ENCODE measurements around the gene GPNMB. TPM values are rescaled to one million over a fixed set of nuclear protein-coding genes. Genes with fewer than 3 reads are reported as not detected.
A peak's percentile ranks its signal among the peaks of the same experiment; 100 is the strongest.

The GPNMB gene
- total RNA-seq, 1 donor from 2014 or later: 113 TPM

DNA sequence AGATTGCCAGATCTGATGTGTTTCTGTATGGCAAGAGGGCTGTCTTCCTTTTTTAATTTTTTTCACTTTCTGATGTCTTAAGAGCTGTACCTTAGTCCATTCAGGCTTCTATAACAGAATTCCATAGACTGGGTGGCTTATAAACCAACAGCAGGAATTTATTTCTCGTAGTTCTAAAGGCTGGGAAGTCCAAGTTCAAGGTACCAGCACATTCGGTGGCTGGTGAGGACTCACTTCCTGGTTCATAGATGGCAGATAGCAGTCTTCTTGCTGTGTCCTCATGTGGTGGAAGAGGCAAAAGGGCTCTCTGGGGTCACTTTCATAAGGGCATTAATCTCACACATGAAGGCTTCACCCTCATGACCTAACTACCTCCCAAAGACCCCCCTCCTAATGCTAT is 20.8 kb downstream of the GPNMB start:
- Histone ChIP-seq H3K27me3 (no peaks in the 10 kb centered on the region), H3K27ac (no peak overlapping the region), H3K9me3 (no peaks in the 10 kb centered on the region), H3K36me3 (peaks cover 0 to 59% of the 10 kb centered on the region in 2 donors), H3K4me1 (no peaks in the 10 kb centered on the region), H3K4me3 (no peak overlapping the region)
- no peak for DNase-seq (ENCODE audit: extremely low spot score in 2 of 2)
- intact Hi-C loops (cut with DNase I): no loop called here
- TF ChIP-seq, protein P1, sequence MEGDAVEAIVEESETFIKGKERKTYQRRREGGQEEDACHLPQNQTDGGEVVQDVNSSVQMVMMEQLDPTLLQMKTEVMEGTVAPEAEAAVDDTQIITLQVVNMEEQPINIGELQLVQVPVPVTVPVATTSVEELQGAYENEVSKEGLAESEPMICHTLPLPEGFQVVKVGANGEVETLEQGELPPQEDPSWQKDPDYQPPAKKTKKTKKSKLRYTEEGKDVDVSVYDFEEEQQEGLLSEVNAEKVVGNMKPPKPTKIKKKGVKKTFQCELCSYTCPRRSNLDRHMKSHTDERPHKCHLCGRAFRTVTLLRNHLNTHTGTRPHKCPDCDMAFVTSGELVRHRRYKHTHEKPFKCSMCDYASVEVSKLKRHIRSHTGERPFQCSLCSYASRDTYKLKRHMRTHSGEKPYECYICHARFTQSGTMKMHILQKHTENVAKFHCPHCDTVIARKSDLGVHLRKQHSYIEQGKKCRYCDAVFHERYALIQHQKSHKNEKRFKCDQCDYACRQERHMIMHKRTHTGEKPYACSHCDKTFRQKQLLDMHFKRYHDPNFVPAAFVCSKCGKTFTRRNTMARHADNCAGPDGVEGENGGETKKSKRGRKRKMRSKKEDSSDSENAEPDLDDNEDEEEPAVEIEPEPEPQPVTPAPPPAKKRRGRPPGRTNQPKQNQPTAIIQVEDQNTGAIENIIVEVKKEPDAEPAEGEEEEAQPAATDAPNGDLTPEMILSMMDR (IDR thresholded peaks at IDR 0.05): no peak
- no peak for TF ChIP-seq POLR2A (IDR thresholded peaks at IDR 0.05)
- no peak for TF ChIP-seq POLR2AphosphoS5 (IDR thresholded peaks at IDR 0.05; ENCODE audit: insufficient read depth in 1 of 2, low read depth in 1 of 2)

DNA sequence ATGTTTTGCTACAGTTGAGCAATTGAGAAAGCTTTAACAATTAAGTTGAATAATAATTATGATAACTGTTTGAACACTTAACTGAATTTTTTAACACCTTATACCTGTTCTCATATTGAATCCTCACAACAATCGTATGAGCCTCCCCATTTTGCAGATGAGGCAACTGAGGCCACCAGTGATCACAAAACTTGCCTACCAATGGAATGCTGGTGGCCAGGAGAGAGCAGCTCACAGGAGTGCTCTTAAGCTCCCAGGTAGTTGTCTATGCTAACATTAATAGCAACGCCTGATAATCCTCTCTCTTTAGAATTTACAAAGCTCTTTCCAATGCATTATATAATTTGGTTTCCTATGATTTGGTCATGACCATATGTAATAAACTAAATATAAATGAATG is 21.6 kb downstream of the GPNMB start:
- H3K27ac ChIP-seq: no peak overlapping the region
- TF ChIP-seq, protein P1 (IDR thresholded peaks at IDR 0.05): no peak
- TF ChIP-seq POLR2A (IDR thresholded peaks at IDR 0.05): no peak
- no peak for TF ChIP-seq POLR2AphosphoS5 (IDR thresholded peaks at IDR 0.05; ENCODE audit: insufficient read depth in 1 of 2, low read depth in 1 of 2)
- intact Hi-C loops (cut with DNase I): no loop called here
- no peaks in the 10 kb centered on the region for H3K4me1 ChIP-seq
- peaks cover 0 to 59% of the 10 kb centered on the region in 2 donors for H3K36me3 ChIP-seq
- no peaks in the 10 kb centered on the region for H3K9me3 ChIP-seq
- H3K4me3 ChIP-seq: no peak overlapping the region
- no peak for DNase-seq (ENCODE audit: extremely low spot score in 2 of 2)
- H3K27me3 ChIP-seq: no peaks in the 10 kb centered on the region

DNA sequence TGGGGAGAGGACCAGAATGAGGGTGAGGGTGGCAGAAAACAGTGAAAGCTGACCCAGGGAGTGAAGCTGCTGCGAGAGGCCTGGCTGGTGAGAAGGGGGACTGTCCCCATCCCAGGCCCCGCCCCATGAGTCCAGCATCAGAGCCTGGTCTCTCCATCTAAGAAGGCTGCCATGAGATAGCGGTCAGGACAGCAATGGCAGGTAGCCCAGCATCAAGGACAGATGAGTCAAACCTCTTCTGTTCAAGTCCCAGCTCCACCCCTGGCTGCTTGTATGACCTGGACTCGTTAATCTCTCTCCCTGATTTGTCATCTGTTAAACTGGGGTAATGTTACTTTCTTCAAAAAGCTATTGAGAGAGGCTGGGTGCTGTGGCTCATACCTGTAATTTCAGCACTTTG is 22.2 kb downstream of the GPNMB start:
- H3K4me1 ChIP-seq: no peaks in the 10 kb centered on the region
- DNase-seq (ENCODE audit: extremely low spot score in 2 of 2): no peak
- intact Hi-C loops (cut with DNase I): no loop called here
- H3K4me3 ChIP-seq: no peak overlapping the region
- peaks cover 0 to 64% of the 10 kb centered on the region in 2 donors for H3K36me3 ChIP-seq
- no peaks in the 10 kb centered on the region for H3K9me3 ChIP-seq
- H3K27me3 ChIP-seq: no peaks in the 10 kb centered on the region
- TF ChIP-seq, protein P1 (IDR thresholded peaks at IDR 0.05): no peak
- TF ChIP-seq POLR2AphosphoS5 (IDR thresholded peaks at IDR 0.05; ENCODE audit: insufficient read depth in 1 of 2, low read depth in 1 of 2) (no peak), POLR2A (IDR thresholded peaks at IDR 0.05) (no peak)
- no peak overlapping the region for H3K27ac ChIP-seq

DNA sequence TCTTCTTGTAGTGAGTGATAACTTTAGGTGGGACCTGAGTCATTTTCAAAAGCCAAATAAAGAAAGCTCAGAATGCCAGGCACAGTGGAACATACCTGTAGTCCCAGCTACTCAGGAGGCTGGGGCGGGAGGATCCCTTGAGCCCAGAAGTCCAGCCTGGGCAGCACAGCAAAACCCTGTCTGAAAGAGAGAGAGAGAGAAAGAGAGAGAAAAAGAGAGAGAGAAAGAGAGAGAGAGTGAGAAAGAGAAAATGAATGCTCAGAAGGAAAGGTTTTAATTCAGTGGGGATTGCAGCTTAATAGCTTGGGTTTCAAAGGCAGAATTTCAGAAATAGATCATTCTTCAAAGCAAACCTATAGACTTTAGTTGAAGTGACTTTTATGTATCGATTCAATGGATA is 25.7 kb downstream of the GPNMB start:
- no peaks in the 10 kb centered on the region for H3K9me3 ChIP-seq
- no peak for DNase-seq (ENCODE audit: extremely low spot score in 2 of 2)
- no peak overlapping the region for H3K27ac ChIP-seq
- peaks cover 0 to 67% of the 10 kb centered on the region in 2 donors for H3K36me3 ChIP-seq
- no peak overlapping the region for H3K4me3 ChIP-seq
- no peaks in the 10 kb centered on the region for H3K27me3 ChIP-seq
- H3K4me1 ChIP-seq: no peaks in the 10 kb centered on the region
- TF ChIP-seq, protein P1 (IDR thresholded peaks at IDR 0.05): no peak
- TF ChIP-seq POLR2AphosphoS5 (IDR thresholded peaks at IDR 0.05; ENCODE audit: insufficient read depth in 1 of 2, low read depth in 1 of 2) (no peak), POLR2A (IDR thresholded peaks at IDR 0.05) (no peak)
- intact Hi-C loops (cut with DNase I): no loop called here

DNA sequence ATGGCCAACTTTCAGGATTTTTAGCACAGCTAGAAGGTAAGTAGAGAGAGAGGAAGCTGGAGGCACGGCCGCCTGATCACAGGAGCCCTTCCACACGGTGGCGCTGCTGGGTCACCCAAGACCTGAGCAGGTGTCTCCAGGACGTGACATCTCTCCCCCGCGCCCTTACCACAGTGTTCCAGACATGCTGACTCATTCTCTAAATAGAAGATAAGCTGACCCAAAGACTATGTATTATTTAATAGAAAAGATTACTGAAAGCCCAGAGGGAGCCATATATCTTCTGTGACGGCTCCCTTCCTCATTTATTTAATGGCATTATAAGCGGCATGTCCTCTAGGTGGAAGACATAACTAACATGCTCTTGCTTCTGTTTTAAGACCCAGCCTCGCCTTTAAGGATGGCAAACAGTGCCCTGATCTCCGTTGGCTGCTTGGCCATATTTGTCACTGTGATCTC is 26.6 kb downstream of the GPNMB start:
- Histone ChIP-seq H3K36me3 (peaks cover 0 to 58% of the 10 kb centered on the region in 2 donors), H3K9me3 (no peaks in the 10 kb centered on the region), H3K27ac (no peak overlapping the region), H3K4me1 (no peaks in the 10 kb centered on the region), H3K4me3 (no peak overlapping the region), H3K27me3 (no peaks in the 10 kb centered on the region)
- no peak for DNase-seq (ENCODE audit: extremely low spot score in 2 of 2)
- intact Hi-C loops (cut with DNase I): no loop called here
- TF ChIP-seq, protein P1 (IDR thresholded peaks at IDR 0.05): peak; percentile 40 to 49 (median 46)
- TF ChIP-seq POLR2A (IDR thresholded peaks at IDR 0.05) (no peak), POLR2AphosphoS5 (IDR thresholded peaks at IDR 0.05; ENCODE audit: insufficient read depth in 1 of 2, low read depth in 1 of 2) (no peak)
